LoVo (cell line): ENCODE data around the gene SNX2.
A peak's percentile ranks its signal among the peaks of the same experiment; 100 is the strongest.
"Not testable (repeated sequence)": the region's sequence is repeated elsewhere in the genome, so short reads cannot be mapped to it uniquely, and the experiment has no call there.

Experiments used
- DNase-seq: peaks from one replicate; pipeline ENCODE4 v3.0.0-alpha.2; 2016; ENCODE audit warnings: low spot score

SNX2 gene

GRCh38 chr5:122844136-122844909 lies 69.4 kb downstream of the SNX2 start:
- DNase-seq = no peak

- DNase-seq = no peak
These were observed 70.0 kb downstream of the SNX2 start for GRCh38 chr5:122844910-122845228.

- DNase-seq = peak; percentile 87
These were observed 70.6 kb downstream of the SNX2 start, which contains the start of gene SNX24 for GRCh38 chr5:122845229-122846050. SNX24 (plus strand) TSS chr5:122845613; CDS start chr5:122845634, 21 bp downstream.

- peak; percentile 39 for DNase-seq
These were observed 71.2 kb downstream of the SNX2 start for GRCh38 chr5:122846051-122846550.

GRCh38 chr5:122847687-122848081 lies 72.8 kb downstream of the SNX2 start:
- DNase-seq = no peak

- DNase-seq = peak; percentile 12
These were observed 74.9 kb downstream of the SNX2 start for GRCh38 chr5:122849771-122850170.

GRCh38 chr5:122857538-122857937 lies 82.7 kb downstream of the SNX2 start:
- not testable (repeated sequence) for DNase-seq

- DNase-seq = peak; percentile 23
These were observed 83.6 kb downstream of the SNX2 start for GRCh38 chr5:122858451-122858850.

GRCh38 chr5:122863240-122863639 lies 88.4 kb downstream of the SNX2 start:
- DNase-seq = no peak

GRCh38 chr5:122863721-122864120 lies 88.8 kb downstream of the SNX2 start:
- no peak for DNase-seq

- DNase-seq = no peak
These were observed 89.5 kb downstream of the SNX2 start for GRCh38 chr5:122864400-122864799.

- DNase-seq = no peak
These were observed 90.0 kb downstream of the SNX2 start for GRCh38 chr5:122864842-122865241.

- DNase-seq = no peak
These were observed 95.5 kb downstream of the SNX2 start for GRCh38 chr5:122870219-122870856.

GRCh38 chr5:122871661-122872060 lies 96.8 kb downstream of the SNX2 start:
- no peak for DNase-seq

- no peak for DNase-seq
These were observed 99.4 kb downstream of the SNX2 start for GRCh38 chr5:122874179-122874875.

- DNase-seq = no peak
These were observed 102.6 kb downstream of the SNX2 start for GRCh38 chr5:122877518-122877917.

- DNase-seq = no peak
These were observed 104.2 kb downstream of the SNX2 start for GRCh38 chr5:122879076-122879475.
